ENCODE results near the gene CLTRN.

DNA sequence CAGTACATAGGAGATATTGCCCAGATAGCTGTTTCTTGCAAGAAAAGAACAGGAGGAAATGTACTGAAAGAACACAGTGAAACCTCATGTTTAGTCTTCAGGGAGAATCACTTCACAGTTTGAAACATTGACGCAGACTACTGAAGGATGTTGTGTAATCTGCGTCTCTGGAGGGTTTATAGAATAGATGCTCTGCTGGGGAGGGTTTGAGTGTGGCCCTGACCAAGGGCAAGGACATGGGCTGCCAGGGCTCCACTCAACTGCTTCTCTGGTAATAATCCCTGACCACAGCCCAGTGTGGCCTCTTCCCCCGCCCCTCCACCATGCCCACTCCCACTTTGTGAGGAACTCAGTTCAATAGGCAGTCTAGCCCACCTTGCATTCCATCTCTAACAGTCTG lies 48.1 kb downstream of the CLTRN start:
- TF ChIP-seq, protein P1, sequence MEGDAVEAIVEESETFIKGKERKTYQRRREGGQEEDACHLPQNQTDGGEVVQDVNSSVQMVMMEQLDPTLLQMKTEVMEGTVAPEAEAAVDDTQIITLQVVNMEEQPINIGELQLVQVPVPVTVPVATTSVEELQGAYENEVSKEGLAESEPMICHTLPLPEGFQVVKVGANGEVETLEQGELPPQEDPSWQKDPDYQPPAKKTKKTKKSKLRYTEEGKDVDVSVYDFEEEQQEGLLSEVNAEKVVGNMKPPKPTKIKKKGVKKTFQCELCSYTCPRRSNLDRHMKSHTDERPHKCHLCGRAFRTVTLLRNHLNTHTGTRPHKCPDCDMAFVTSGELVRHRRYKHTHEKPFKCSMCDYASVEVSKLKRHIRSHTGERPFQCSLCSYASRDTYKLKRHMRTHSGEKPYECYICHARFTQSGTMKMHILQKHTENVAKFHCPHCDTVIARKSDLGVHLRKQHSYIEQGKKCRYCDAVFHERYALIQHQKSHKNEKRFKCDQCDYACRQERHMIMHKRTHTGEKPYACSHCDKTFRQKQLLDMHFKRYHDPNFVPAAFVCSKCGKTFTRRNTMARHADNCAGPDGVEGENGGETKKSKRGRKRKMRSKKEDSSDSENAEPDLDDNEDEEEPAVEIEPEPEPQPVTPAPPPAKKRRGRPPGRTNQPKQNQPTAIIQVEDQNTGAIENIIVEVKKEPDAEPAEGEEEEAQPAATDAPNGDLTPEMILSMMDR (conservative IDR thresholded peaks at IDR 0.05) = no peak
- no peak for TF ChIP-seq ZFX (IDR thresholded peaks at IDR 0.05)

Measured in C4-2B (cell line).